PC-9 (cell line): ENCODE measurements around the gene CNTNAP2.
"Not testable (repeated sequence)": the region's sequence is repeated elsewhere in the genome, so short reads cannot be mapped to it uniquely, and the experiment has no call there.

Source experiments
- CTCF ChIP-seq: fragments of 200-600 bp; sonication (generic); conservative IDR thresholded peaks from 2 replicates; pipeline ENCODE4 v1.6.1; 2017; ENCODE audit warnings: mixed run types, antibody characterized with exemption, mild to moderate bottlenecking, moderate library complexity
- EZH2 ChIP-seq: fragments of 200-600 bp; sonication (generic); IDR thresholded peaks from 2 replicates; pipeline ENCODE4 v1.8.0; 2017; ENCODE audit warnings: antibody characterized with exemption, low read depth

- not testable (repeated sequence) for TF ChIP-seq CTCF, EZH2
Observed at GRCh38 chr7:147801762-147802161, 1685.2 kb downstream of the CNTNAP2 start.
